SK-N-SH treated with all-trans-retinoic acid at 6 μM for 48 hours (cell line): Measurements from ENCODE around the gene NXNL1.

Experiments
- ATAC-seq: fragments of 200-7000 bp; cut with Tn5 transposase; 3 replicates; pipeline ENCODE4 v1.9.1; 2020; ENCODE audit warnings: mild to moderate bottlenecking, moderate library complexity
- ARNTL ChIP-seq: fragments of 450-650 bp; formaldehyde crosslinking; IDR thresholded peaks from 2 replicates; pipeline ENCODE4 v1.5.0; 2020; ENCODE audit warnings: low read depth, mild to moderate bottlenecking, moderate library complexity, borderline replicate concordance
- BACH2 ChIP-seq: fragments of 250-450 bp; sonication (Bioruptor Pico); IDR thresholded peaks from 2 replicates; pipeline ENCODE4 v1.9.0; 2021; ENCODE audit warnings: mild to moderate bottlenecking, borderline replicate concordance
- CSDC2 ChIP-seq: fragments of 250-450 bp; sonication (Bioruptor Pico); IDR thresholded peaks from 2 replicates; pipeline ENCODE4 v1.5.0; 2020; ENCODE audit warnings: mild to moderate bottlenecking, moderate library complexity
- ESRRG ChIP-seq: fragments of 250-450 bp; sonication (Bioruptor Pico); IDR thresholded peaks from 2 replicates; pipeline ENCODE4 v1.6.1; 2021; ENCODE audit warnings: mild to moderate bottlenecking
- GLIS3 ChIP-seq: fragments of 250-450 bp; sonication (Bioruptor Pico); IDR thresholded peaks from 2 replicates; pipeline ENCODE4 v1.5.0; 2020; ENCODE audit warnings: mild to moderate bottlenecking, moderate library complexity
- ISL1 ChIP-seq: fragments of 250-450 bp; sonication (Bioruptor Pico); IDR thresholded peaks from 2 replicates; pipeline ENCODE4 v2.1.2; 2022; ENCODE audit warnings: mild to moderate bottlenecking, moderate library complexity
- OSR1 ChIP-seq: fragments of 250-450 bp; sonication (Bioruptor Pico); IDR thresholded peaks from 2 replicates; pipeline ENCODE4 v1.8.0; 2022; ENCODE audit warnings: moderate library complexity, mild to moderate bottlenecking, inconsistent platforms
- POU6F1 ChIP-seq: fragments of 250-450 bp; sonication (Bioruptor Pico); IDR thresholded peaks from 2 replicates; pipeline ENCODE4 v1.8.0; 2021; ENCODE audit warnings: low read depth, mild to moderate bottlenecking, moderate library complexity, borderline replicate concordance
- PPARA ChIP-seq: fragments of 250-450 bp; sonication (Bioruptor Pico); IDR thresholded peaks from 2 replicates; pipeline ENCODE4 v1.5.0; 2020; ENCODE audit warnings: mild to moderate bottlenecking, borderline replicate concordance
- RARB ChIP-seq: fragments of 250-450 bp; sonication (Bioruptor Pico); IDR thresholded peaks from 2 replicates; pipeline ENCODE4 v1.8.0; 2021; ENCODE audit warnings: mild to moderate bottlenecking, moderate library complexity
- SNAI2 ChIP-seq: fragments of 250-450 bp; sonication (Bioruptor Pico); IDR thresholded peaks from 2 replicates; pipeline ENCODE4 v1.5.0; 2020; ENCODE audit warnings: mild to moderate bottlenecking, moderate library complexity
- TCF4 ChIP-seq: fragments of 250-450 bp; sonication (Bioruptor Pico); IDR thresholded peaks from 2 replicates; pipeline ENCODE4 v1.8.0; 2021; ENCODE audit warnings: mild to moderate bottlenecking, moderate library complexity, borderline replicate concordance
- TOX ChIP-seq: fragments of 250-450 bp; sonication (Bioruptor Pico); IDR thresholded peaks from 2 replicates; pipeline ENCODE4 v1.8.0; 2021; ENCODE audit warnings: mild to moderate bottlenecking, moderate library complexity, borderline replicate concordance
- TSHZ2 ChIP-seq: fragments of 250-450 bp; sonication (Bioruptor Pico); IDR thresholded peaks from 2 replicates; pipeline ENCODE4 v1.5.0; 2020; ENCODE audit warnings: mild to moderate bottlenecking, moderate library complexity
- ZC3H10 ChIP-seq: fragments of 250-450 bp; sonication (Bioruptor Pico); IDR thresholded peaks from 2 replicates; pipeline ENCODE4 v1.5.1; 2021; ENCODE audit warnings: mild to moderate bottlenecking, moderate library complexity
- ZFP3 ChIP-seq: fragments of 250-450 bp; sonication (Bioruptor Pico); IDR thresholded peaks from 2 replicates; pipeline ENCODE4 v1.5.0; 2020; ENCODE audit warnings: mild to moderate bottlenecking, moderate library complexity
- ZFP30 ChIP-seq: fragments of 450-650 bp; formaldehyde crosslinking; IDR thresholded peaks from 2 replicates; pipeline ENCODE4 v1.5.0; 2022; ENCODE audit warnings: mild to moderate bottlenecking, moderate library complexity
- ZNF565 ChIP-seq: fragments of 450-650 bp; formaldehyde crosslinking; conservative IDR thresholded peaks from 2 replicates; pipeline ENCODE4 v1.5.0; 2020; ENCODE audit warnings: low read depth, mild to moderate bottlenecking, moderate library complexity
- ZNF8 ChIP-seq: fragments of 450-650 bp; formaldehyde crosslinking; IDR thresholded peaks from 2 replicates; pipeline ENCODE4 v1.5.0; 2020; ENCODE audit warnings: mild to moderate bottlenecking, moderate library complexity
- TF ChIP-seq, protein P1 (sequence below): fragments of 250-450 bp; sonication (Bioruptor Pico); IDR thresholded peaks from 2 replicates; pipeline ENCODE4 v1.5.1; 2021; ENCODE audit warnings: mild to moderate bottlenecking, moderate library complexity
- TF ChIP-seq, protein P2 (sequence below): fragments of 250-450 bp; sonication (Bioruptor Pico); IDR thresholded peaks from 2 replicates; pipeline ENCODE4 v1.8.0; 2020; ENCODE audit warnings: mild to moderate bottlenecking, moderate library complexity, borderline replicate concordance

The NXNL1 gene

GRCh38 chr19:17450264-17451075 is 10.3 kb downstream of the NXNL1 start:
- no peak for ATAC-seq
- TF ChIP-seq ZFP30 (no peak), CSDC2 (CRISPR knock-in tag) (no peak), TCF4 (no peak), ZNF8 (no peak)
- TF ChIP-seq, protein P1, sequence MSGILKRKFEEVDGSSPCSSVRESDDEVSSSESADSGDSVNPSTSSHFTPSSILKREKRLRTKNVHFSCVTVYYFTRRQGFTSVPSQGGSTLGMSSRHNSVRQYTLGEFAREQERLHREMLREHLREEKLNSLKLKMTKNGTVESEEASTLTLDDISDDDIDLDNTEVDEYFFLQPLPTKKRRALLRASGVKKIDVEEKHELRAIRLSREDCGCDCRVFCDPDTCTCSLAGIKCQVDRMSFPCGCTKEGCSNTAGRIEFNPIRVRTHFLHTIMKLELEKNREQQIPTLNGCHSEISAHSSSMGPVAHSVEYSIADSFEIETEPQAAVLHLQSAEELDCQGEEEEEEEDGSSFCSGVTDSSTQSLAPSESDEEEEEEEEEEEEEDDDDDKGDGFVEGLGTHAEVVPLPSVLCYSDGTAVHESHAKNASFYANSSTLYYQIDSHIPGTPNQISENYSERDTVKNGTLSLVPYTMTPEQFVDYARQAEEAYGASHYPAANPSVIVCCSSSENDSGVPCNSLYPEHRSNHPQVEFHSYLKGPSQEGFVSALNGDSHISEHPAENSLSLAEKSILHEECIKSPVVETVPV (CRISPR knock-in tag), result no peak
- TF ChIP-seq, protein P2, sequence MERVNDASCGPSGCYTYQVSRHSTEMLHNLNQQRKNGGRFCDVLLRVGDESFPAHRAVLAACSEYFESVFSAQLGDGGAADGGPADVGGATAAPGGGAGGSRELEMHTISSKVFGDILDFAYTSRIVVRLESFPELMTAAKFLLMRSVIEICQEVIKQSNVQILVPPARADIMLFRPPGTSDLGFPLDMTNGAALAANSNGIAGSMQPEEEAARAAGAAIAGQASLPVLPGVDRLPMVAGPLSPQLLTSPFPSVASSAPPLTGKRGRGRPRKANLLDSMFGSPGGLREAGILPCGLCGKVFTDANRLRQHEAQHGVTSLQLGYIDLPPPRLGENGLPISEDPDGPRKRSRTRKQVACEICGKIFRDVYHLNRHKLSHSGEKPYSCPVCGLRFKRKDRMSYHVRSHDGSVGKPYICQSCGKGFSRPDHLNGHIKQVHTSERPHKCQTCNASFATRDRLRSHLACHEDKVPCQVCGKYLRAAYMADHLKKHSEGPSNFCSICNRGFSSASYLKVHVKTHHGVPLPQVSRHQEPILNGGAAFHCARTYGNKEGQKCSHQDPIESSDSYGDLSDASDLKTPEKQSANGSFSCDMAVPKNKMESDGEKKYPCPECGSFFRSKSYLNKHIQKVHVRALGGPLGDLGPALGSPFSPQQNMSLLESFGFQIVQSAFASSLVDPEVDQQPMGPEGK (CRISPR knock-in tag), result no peak

GRCh38 chr19:17448131-17448967 is 12.4 kb downstream of the NXNL1 start, which contains the start of gene TMEM221:
TMEM221 (minus strand) TSS chr19:17448668; CDS start chr19:17448462, 206 bp downstream.
- peak; percentile 82 for ATAC-seq
- TF ChIP-seq ESRRG (CRISPR knock-in tag) (no peak), ZFP30 (no peak), GLIS3 (no peak), POU6F1 (no peak), ZC3H10 (CRISPR knock-in tag) (no peak), CSDC2 (CRISPR knock-in tag) (no peak)
- TF ChIP-seq, protein P2 (CRISPR knock-in tag), result no peak

GRCh38 chr19:17447704-17448130 is 13.0 kb downstream of the NXNL1 start:
- ATAC-seq, result peak; percentile 26
- TF ChIP-seq, protein P2 (CRISPR knock-in tag), result no peak
- TF ChIP-seq ZFP3 (CRISPR knock-in tag) (no peak), TSHZ2 (CRISPR knock-in tag) (no peak), ZC3H10 (CRISPR knock-in tag) (no peak), POU6F1 (no peak), BACH2 (CRISPR knock-in tag) (no peak), ARNTL (CRISPR knock-in tag) (no peak), ZNF565 (CRISPR knock-in tag) (no peak), ESRRG (CRISPR knock-in tag) (no peak), PPARA (CRISPR knock-in tag) (no peak), ZFP30 (no peak), RARB (CRISPR knock-in tag) (no peak), ZNF8 (no peak), ISL1 (no peak), GLIS3 (no peak), SNAI2 (CRISPR knock-in tag) (no peak), CSDC2 (CRISPR knock-in tag) (no peak), TOX (no peak), OSR1 (no peak), TCF4 (no peak)
